ENCODE data around the gene ALDH2.
"Not testable (repeated sequence)": the region's sequence is repeated elsewhere in the genome, so short reads cannot be mapped to it uniquely, and the experiment has no call there.

The ALDH2 gene

GRCh38 chr12:111823891-111824290 lies 57.2 kb downstream of the ALDH2 start:
- Histone ChIP-seq H3K36me3 (ENCODE audit: insufficient read depth, low read length) (no peaks in the 10 kb centered on the region), H3K4me3 (ENCODE audit: low read depth, low read length, poor library complexity, severe bottlenecking) (no peak overlapping the region), H3K79me2 (ENCODE audit: insufficient read depth, low read length) (no peaks in the 10 kb centered on the region), H3K4me1 (ENCODE audit: insufficient read depth, low read length, severe bottlenecking) (no peaks in the 10 kb centered on the region), H3K9me3 (ENCODE audit: low read length) (no peaks in the 10 kb centered on the region), H4K20me1 (ENCODE audit: insufficient read depth, low read length) (no peaks in the 10 kb centered on the region), H3K9me2 (ENCODE audit: low read depth, low read length) (no peaks in the 10 kb centered on the region), H3F3A (ENCODE audit: insufficient read depth, low read length) (no peaks in the 10 kb centered on the region), H3K27ac (ENCODE audit: low read depth, low read length, poor library complexity, severe bottlenecking) (no peak overlapping the region), H2AFZ (ENCODE audit: low read length) (no peak overlapping the region), H3K9ac (ENCODE audit: low read length) (no peak overlapping the region), H3K4me2 (ENCODE audit: low read length) (no peak overlapping the region), H3K27me3 (ENCODE audit: insufficient read depth, low read length) (no peaks in the 10 kb centered on the region)
- TF ChIP-seq CTCF (IDR thresholded peaks at IDR 0.05; ENCODE audit: low read length): no peak
- TF ChIP-seq EZH2 (IDR thresholded peaks at IDR 0.05; ENCODE audit: borderline replicate concordance, low read length): no peak

GRCh38 chr12:111824312-111824711 lies 57.6 kb downstream of the ALDH2 start:
- not testable (repeated sequence) for H4K20me1 ChIP-seq (ENCODE audit: insufficient read depth, low read length); H3K9me3 ChIP-seq (ENCODE audit: low read length); H3K9ac ChIP-seq (ENCODE audit: low read length); H3K4me1 ChIP-seq (ENCODE audit: insufficient read depth, low read length, severe bottlenecking); H3K36me3 ChIP-seq (ENCODE audit: insufficient read depth, low read length); H3K4me3 ChIP-seq (ENCODE audit: low read depth, low read length, poor library complexity, severe bottlenecking); H3K4me2 ChIP-seq (ENCODE audit: low read length); H3K79me2 ChIP-seq (ENCODE audit: insufficient read depth, low read length); H3K27me3 ChIP-seq (ENCODE audit: insufficient read depth, low read length); H3F3A ChIP-seq (ENCODE audit: insufficient read depth, low read length); H3K9me2 ChIP-seq (ENCODE audit: low read depth, low read length); H3K27ac ChIP-seq (ENCODE audit: low read depth, low read length, poor library complexity, severe bottlenecking); H2AFZ ChIP-seq (ENCODE audit: low read length)
- TF ChIP-seq CTCF (IDR thresholded peaks at IDR 0.05; ENCODE audit: low read length): peak; percentile 34; the same call in 1 of the 2 replicates

DNA sequence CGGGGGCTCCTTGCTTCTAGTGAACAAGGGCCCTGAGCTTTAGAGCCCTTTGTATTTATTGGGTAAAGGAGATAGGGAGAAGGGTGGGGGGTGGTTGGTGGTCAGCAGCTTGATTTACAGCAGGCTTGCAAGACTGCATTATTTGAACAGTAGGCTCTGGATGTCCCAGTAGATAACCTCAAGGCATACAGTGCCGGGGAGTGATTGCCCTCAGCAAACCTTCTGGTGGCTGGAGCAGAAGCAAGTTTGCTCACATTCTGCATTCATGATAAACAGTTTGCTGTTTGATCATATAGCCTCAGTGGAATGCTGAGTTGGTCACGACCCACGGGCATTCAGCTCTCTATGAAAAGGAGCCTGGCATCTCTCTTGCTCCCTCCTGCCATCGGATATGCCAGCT lies 58.8 kb downstream of the ALDH2 start:
- no peaks in the 10 kb centered on the region for H3K9me2 ChIP-seq (ENCODE audit: low read depth, low read length)
- H3K9ac ChIP-seq (ENCODE audit: low read length): no peak overlapping the region
- no peak overlapping the region for H3K27ac ChIP-seq (ENCODE audit: low read depth, low read length, poor library complexity, severe bottlenecking)
- no peaks in the 10 kb centered on the region for H3K4me1 ChIP-seq (ENCODE audit: insufficient read depth, low read length, severe bottlenecking)
- no peaks in the 10 kb centered on the region for H4K20me1 ChIP-seq (ENCODE audit: insufficient read depth, low read length)
- H3K4me3 ChIP-seq (ENCODE audit: low read depth, low read length, poor library complexity, severe bottlenecking): no peak overlapping the region
- H3K36me3 ChIP-seq (ENCODE audit: insufficient read depth, low read length): no peaks in the 10 kb centered on the region
- H3K9me3 ChIP-seq (ENCODE audit: low read length): no peaks in the 10 kb centered on the region
- H3K79me2 ChIP-seq (ENCODE audit: insufficient read depth, low read length): no peaks in the 10 kb centered on the region
- no peak for TF ChIP-seq CTCF (IDR thresholded peaks at IDR 0.05; ENCODE audit: low read length)
- TF ChIP-seq EZH2 (IDR thresholded peaks at IDR 0.05; ENCODE audit: borderline replicate concordance, low read length): no peak
- no peaks in the 10 kb centered on the region for H3F3A ChIP-seq (ENCODE audit: insufficient read depth, low read length)
- H3K4me2 ChIP-seq (ENCODE audit: low read length): no peak overlapping the region
- H2AFZ ChIP-seq (ENCODE audit: low read length): no peak overlapping the region
- no peaks in the 10 kb centered on the region for H3K27me3 ChIP-seq (ENCODE audit: insufficient read depth, low read length)
